Activated CD4-positive, alpha-beta T cell treated with anti-CD3 and anti-CD28 coated beads, Interleukin-2, amount 10 ng/mL, durations not matched to agents 7 days and 5 days (primary cell): ENCODE results near the gene PHKG2. TPM values are rescaled to one million over a fixed set of nuclear protein-coding genes. Genes with fewer than 3 reads are reported as not detected.

ENCODE experiments used
- CTCF ChIA-PET: fragments of 350-600 bp; sonication (Branson Sonifier 250); formaldehyde crosslinking; loops from one replicate; lab custom pipeline; 2021; ENCODE audit warnings: antibody characterized with exemption; lab: Charles Lee
- POLR2A ChIA-PET: fragments of 350-600 bp; sonication (Branson Sonifier 250); formaldehyde crosslinking; loops from one replicate; lab custom pipeline; 2021; ENCODE audit warnings: antibody characterized with exemption; lab: Charles Lee
- DNase-seq: peaks from one replicate; pipeline ENCODE4 v3.0.0-alpha.2; 2020
- H3K27ac Mint-ChIP-seq: one replicate; pipeline ENCODE4 v1.8.0; 2021; ENCODE audit warnings: mild to moderate bottlenecking, moderate library complexity, mixed read lengths
- H3K27me3 Mint-ChIP-seq: one replicate; pipeline ENCODE4 v1.8.0; 2021; ENCODE audit warnings: mixed read lengths
- H3K36me3 Mint-ChIP-seq: one replicate; pipeline ENCODE4 v1.8.0; 2021; ENCODE audit warnings: low read depth, mixed read lengths
- H3K4me1 Mint-ChIP-seq: one replicate; pipeline ENCODE4 v1.8.0; 2021; ENCODE audit warnings: mixed read lengths
- H3K4me3 Mint-ChIP-seq: one replicate; pipeline ENCODE4 v1.8.0; 2021; ENCODE audit warnings: mild to moderate bottlenecking, moderate library complexity, mixed read lengths
- H3K9me3 Mint-ChIP-seq: one replicate; pipeline ENCODE4 v1.8.0; 2021; ENCODE audit warnings: mixed read lengths
- total RNA-seq, 2 experiments: library from RNA; stranded (reverse); gene quantifications; one replicate each; pipeline ENCODE4 v1.2.3, GENCODE V29; 2021

The PHKG2 gene
- total RNA-seq, 2 experiments from 2014 or later = 41.1 to 43.4 TPM

DNA sequence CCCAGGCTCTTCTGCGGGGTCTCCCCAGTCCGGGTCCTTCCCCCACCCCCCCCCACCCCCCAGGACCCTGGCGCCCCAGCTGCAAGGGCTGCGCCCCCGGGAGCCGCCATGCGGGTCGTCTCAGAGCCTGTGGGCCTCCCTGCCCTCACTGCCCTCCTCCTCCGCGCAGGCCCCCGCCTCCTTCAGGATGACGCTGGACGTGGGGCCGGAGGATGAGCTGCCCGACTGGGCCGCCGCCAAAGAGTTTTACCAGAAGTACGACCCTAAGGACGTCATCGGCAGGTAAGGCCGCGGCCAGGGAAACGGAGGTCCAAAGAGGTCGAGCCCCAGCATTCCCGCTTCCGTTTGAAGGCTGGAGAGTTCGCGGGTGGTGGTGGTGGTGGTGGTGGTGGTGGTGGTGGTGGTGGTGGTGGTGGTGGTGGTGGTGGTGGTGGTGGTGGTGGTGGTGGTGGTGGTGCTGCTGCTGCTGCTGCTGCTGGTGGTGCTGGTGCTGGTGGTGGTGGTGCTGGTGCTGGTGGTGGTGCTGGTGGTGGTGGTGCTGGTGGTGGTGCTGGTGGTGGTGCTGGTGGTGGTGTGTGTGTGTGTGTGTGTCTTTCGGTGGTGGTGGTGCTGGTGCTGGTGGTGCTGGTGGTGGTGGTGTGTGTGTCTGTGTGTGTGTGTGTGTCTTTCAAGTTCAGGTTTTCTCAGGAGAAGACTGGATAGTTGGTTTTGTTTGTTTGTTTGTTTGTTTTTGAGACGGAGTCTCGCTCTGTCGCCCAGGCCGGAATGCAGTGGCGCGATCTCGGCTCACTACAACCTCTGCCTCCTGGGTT is 615 bp downstream of the PHKG2 start:
- peak overlapping the region; percentile 86 for H3K27ac Mint-ChIP-seq
- no peaks in the 10 kb centered on the region for H3K27me3 Mint-ChIP-seq
- peak overlapping the region; percentile 90 for H3K4me3 Mint-ChIP-seq
- ChIA-PET POLR2A (interaction anchor here (0.6 to 1.2 kb wide), 3 partner anchors 21 to 57 kb away, joined by 3 to 6 read pairs (median 3); no protein-coding TSS in a partner anchor), CTCF (interaction anchor here (0.9 to 1.6 kb wide), 11 partner anchors 11 to 66 kb away, joined by 3 to 11 read pairs (median 4); no protein-coding TSS in a partner anchor)
- H3K36me3 Mint-ChIP-seq = peaks cover 17% of the 10 kb centered on the region
- H3K9me3 Mint-ChIP-seq = no peaks in the 10 kb centered on the region
- peak; percentile 29 for DNase-seq
- H3K4me1 Mint-ChIP-seq = peaks cover 31% of the 10 kb centered on the region

GRCh38 chr16:30750201-30750600 is 2.0 kb downstream of the PHKG2 start:
- H3K27ac Mint-ChIP-seq = no peak overlapping the region
- CTCF ChIA-PET = interaction anchor here (1.1 kb wide), 1 partner anchor 15 kb away, joined by 5 read pairs; no protein-coding TSS in a partner anchor
- no peaks in the 10 kb centered on the region for H3K9me3 Mint-ChIP-seq
- POLR2A ChIA-PET = no interaction called here
- H3K4me1 Mint-ChIP-seq = peaks cover 31% of the 10 kb centered on the region
- DNase-seq = no peak
- H3K4me3 Mint-ChIP-seq = peak overlapping the region; percentile 11
- peaks cover 17% of the 10 kb centered on the region for H3K36me3 Mint-ChIP-seq
- no peaks in the 10 kb centered on the region for H3K27me3 Mint-ChIP-seq

DNA sequence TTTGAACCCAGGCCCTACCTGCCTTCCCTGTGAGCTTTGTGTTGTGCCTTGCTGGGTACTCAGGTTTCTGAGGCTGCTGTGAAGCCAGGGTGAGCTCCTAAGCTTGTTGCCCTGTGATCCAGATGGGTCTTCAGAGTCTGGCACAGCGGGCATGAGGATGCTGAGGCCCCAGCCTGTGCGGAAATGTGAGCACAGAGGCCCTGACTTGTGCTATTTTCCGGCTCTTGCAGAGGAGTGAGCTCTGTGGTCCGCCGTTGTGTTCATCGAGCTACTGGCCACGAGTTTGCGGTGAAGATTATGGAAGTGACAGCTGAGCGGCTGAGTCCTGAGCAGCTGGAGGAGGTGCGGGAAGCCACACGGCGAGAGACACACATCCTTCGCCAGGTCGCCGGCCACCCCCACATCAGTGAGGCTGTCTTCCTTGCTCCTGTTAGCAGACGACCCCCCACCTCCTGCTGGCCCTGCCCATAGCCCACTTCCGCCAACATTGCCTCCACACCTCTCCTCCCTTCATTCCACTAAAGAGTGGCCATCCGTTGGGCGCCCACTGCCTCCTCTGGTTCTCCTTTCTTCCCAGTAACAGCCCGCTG is 2.7 kb downstream of the PHKG2 start:
- ChIA-PET POLR2A (no interaction called here), CTCF (interaction anchor here (0.8 to 1.4 kb wide), 2 partner anchors 9 to 13 kb away, joined by 3 read pairs; no protein-coding TSS in a partner anchor)
- H3K4me1 Mint-ChIP-seq = peaks cover 31% of the 10 kb centered on the region
- no peaks in the 10 kb centered on the region for H3K9me3 Mint-ChIP-seq
- no peak overlapping the region for H3K27ac Mint-ChIP-seq
- peaks cover 17% of the 10 kb centered on the region for H3K36me3 Mint-ChIP-seq
- no peak for DNase-seq
- no peaks in the 10 kb centered on the region for H3K27me3 Mint-ChIP-seq
- peak overlapping the region; percentile 11 for H3K4me3 Mint-ChIP-seq

DNA sequence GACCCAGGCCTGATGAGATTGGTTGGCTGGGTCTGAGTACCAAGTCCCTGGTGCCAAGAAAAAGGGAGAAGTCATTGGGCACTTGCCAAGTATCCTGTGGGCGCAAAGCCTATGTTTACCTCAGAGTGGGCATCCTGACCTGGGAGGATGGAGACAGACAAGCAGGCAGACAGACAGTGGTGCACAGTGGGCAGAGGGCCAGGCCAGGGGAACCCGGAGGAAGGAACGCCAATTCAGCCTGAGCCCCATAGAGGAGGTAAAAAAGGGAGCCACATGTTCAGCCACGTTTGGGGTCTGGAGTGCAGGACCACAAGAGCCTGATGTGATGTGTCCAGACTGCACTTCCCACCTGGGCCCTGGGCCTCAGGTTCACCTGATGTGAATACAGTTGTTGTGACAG is 5.4 kb downstream of the PHKG2 start:
- ChIA-PET POLR2A (no interaction called here), CTCF (interaction anchor here (0.6 to 1.4 kb wide), 3 partner anchors 16 to 253 kb away, joined by 3 read pairs; no protein-coding TSS in a partner anchor)
- Mint-ChIP-seq H3K36me3 (peaks cover 14% of the 10 kb centered on the region), H3K27ac (no peak overlapping the region), H3K9me3 (no peaks in the 10 kb centered on the region), H3K4me3 (no peak overlapping the region), H3K4me1 (peaks cover 16% of the 10 kb centered on the region), H3K27me3 (no peaks in the 10 kb centered on the region)
- DNase-seq = no peak

DNA sequence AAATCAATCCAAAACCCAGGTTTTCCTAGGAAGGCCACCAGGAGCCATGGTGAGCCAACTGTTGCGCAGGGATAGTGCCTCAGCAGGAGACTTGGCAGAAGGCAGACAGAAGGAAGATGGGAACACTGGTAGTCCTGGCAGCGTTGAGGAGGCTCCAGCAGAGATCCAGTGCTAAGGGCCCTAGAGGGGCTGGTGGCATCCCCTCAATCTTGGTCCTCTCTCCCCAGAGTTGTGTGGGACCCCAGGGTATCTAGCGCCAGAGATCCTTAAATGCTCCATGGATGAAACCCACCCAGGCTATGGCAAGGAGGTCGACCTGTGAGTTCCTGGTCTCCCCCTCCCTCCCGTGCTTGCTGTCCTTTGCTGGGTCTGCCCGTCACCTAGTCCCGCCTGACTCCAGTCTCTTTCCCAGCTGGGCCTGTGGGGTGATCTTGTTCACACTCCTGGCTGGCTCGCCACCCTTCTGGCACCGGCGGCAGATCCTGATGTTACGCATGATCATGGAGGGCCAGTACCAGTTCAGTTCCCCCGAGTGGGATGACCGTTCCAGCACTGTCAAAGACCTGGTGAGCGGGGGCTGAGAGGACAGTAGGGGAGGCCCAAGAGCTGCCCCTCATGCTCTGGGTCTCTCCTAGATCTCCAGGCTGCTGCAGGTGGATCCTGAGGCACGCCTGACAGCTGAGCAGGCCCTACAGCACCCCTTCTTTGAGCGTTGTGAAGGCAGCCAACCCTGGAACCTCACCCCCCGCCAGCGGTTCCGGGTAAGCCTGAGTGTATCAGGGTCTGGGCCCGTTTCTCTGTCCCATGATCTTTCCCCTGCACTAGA is 7.9 kb downstream of the PHKG2 start:
- POLR2A ChIA-PET = no interaction called here
- Mint-ChIP-seq H3K4me1 (peaks cover 11% of the 10 kb centered on the region), H3K9me3 (no peaks in the 10 kb centered on the region), H3K36me3 (peaks cover 10% of the 10 kb centered on the region), H3K27me3 (no peaks in the 10 kb centered on the region), H3K27ac (no peak overlapping the region), H3K4me3 (no peak overlapping the region)
- DNase-seq = no peak
- CTCF ChIA-PET = interaction anchor here (0.5 kb wide), 1 partner anchor 39 kb away, joined by 3 read pairs; no protein-coding TSS in a partner anchor

- H3K4me3 Mint-ChIP-seq = no peak overlapping the region
- H3K27ac Mint-ChIP-seq = no peak overlapping the region
- DNase-seq = no peak
- ChIA-PET POLR2A (no interaction called here), CTCF (no interaction called here)
- peaks cover 4% of the 10 kb centered on the region for H3K36me3 Mint-ChIP-seq
- no peaks in the 10 kb centered on the region for H3K27me3 Mint-ChIP-seq
- no peaks in the 10 kb centered on the region for H3K9me3 Mint-ChIP-seq
- H3K4me1 Mint-ChIP-seq = peaks cover 13% of the 10 kb centered on the region
Measured at GRCh38 chr16:30756781-30757100, 8.5 kb downstream of the PHKG2 start.

GRCh38 chr16:30757316-30757715 is 9.1 kb downstream of the PHKG2 start:
- Mint-ChIP-seq H3K36me3 (peaks cover 4% of the 10 kb centered on the region), H3K27ac (no peak overlapping the region), H3K27me3 (no peaks in the 10 kb centered on the region), H3K4me1 (peaks cover 17% of the 10 kb centered on the region), H3K4me3 (no peak overlapping the region), H3K9me3 (no peaks in the 10 kb centered on the region)
- ChIA-PET POLR2A (no interaction called here), CTCF (no interaction called here)
- DNase-seq = no peak

GRCh38 chr16:30758988-30759491 is 10.8 kb downstream of the PHKG2 start:
- Mint-ChIP-seq H3K27me3 (no peaks in the 10 kb centered on the region), H3K36me3 (peaks cover 13% of the 10 kb centered on the region), H3K27ac (no peak overlapping the region), H3K4me1 (peaks cover 32% of the 10 kb centered on the region), H3K4me3 (no peak overlapping the region), H3K9me3 (no peaks in the 10 kb centered on the region)
- CTCF ChIA-PET = interaction anchor here (0.8 to 2.9 kb wide), 3 partner anchors 11 to 65 kb away, joined by 3 to 11 read pairs (median 5); partner anchors contain the start of gene PHKG2
- POLR2A ChIA-PET = no interaction called here
- DNase-seq = no peak

- Mint-ChIP-seq H3K27me3 (no peaks in the 10 kb centered on the region), H3K9me3 (no peaks in the 10 kb centered on the region), H3K4me1 (peaks cover 32% of the 10 kb centered on the region), H3K4me3 (peak overlapping the region; percentile 98), H3K36me3 (peaks cover 14% of the 10 kb centered on the region), H3K27ac (no peak overlapping the region)
- POLR2A ChIA-PET = interaction anchor here (0.5 kb wide), 1 partner anchor 245 kb away, joined by 3 read pairs; no protein-coding TSS in a partner anchor
- CTCF ChIA-PET = interaction anchor here (0.6 to 2.9 kb wide), 10 partner anchors 9 to 382 kb away, joined by 3 to 11 read pairs (median 4); partner anchors contain the start of gene PHKG2
- no peak for DNase-seq
Measured at GRCh38 chr16:30760001-30760559, 11.9 kb downstream of the PHKG2 start.

DNA sequence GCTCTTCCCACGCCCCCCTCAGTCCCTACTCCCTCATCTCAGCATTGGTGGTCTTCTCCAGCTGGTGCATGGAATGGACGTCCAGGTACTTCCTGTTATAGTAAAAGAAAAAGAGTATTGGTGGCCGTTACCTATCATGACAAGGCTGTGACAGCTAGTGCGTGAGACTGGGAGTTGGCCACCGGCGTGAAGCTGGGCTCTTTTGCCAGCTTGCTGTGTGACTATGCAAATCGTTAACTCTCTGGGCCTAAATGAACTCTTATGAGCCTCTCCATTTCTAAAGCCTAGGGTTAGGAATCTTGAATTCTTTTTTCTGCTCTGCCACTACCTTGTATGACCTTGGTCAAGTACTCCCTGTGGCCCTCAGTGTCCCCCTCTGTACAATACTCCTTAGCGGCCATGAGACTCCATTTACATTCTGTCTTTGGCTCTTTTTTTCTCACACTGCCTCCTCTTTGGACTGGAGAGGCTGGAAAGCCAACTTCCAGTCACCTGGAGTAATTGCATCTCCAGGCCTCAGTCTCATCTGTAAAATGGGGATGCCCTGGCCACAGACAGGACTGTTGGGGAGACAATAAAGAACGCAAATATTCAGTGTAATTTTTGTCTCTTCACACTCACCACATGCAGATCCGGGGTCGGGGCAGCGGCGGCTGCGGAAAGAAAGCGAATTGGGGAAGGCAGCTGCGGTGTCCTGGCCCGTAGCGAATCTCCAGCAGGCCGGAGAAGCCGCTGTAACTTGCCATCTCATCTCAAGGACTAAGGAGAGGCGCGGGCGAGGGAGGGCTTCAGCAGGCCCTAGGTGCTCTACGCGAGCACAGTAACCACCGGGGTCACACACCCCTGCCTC is 12.6 kb downstream of the PHKG2 start:
- Mint-ChIP-seq H3K27me3 (no peaks in the 10 kb centered on the region), H3K4me1 (peaks cover 32% of the 10 kb centered on the region), H3K27ac (peak overlapping the region; percentile 20), H3K4me3 (peak overlapping the region; percentile 98), H3K36me3 (peaks cover 18% of the 10 kb centered on the region), H3K9me3 (no peaks in the 10 kb centered on the region)
- DNase-seq = no peak
- POLR2A ChIA-PET = interaction anchor here (0.5 kb wide), 1 partner anchor 245 kb away, joined by 3 read pairs; no protein-coding TSS in a partner anchor
- CTCF ChIA-PET = interaction anchor here (0.6 to 2.9 kb wide), 8 partner anchors 9 to 381 kb away, joined by 3 to 11 read pairs (median 5); partner anchors contain the start of gene PHKG2

DNA sequence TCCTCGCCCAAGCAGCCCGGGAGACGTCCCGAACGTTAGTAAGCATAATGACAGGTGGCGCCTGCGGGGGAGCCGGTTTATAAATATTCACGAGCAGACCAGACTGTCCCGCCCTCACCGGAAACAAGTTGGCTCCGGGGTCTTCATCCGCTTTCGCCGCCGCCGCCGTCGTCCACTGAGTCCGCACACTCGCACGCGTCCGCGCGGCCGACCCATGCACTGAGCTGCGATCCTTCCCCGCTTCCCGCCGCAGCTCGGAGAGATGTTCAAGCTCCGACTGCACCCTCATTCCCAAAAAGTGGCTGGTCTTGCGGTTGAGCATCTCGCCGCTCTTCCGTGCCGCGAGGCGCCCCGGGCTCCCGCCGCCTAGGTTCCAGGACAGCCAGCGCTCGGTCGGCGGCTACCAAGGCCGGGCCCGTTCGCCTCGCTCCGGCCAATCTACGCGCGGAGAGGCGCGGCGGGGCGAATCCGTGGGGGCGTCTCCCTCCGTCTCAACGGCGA is 13.3 kb downstream of the PHKG2 start:
- H3K4me1 Mint-ChIP-seq = peaks cover 32% of the 10 kb centered on the region
- POLR2A ChIA-PET = no interaction called here
- peak overlapping the region; percentile 93 for H3K27ac Mint-ChIP-seq
- H3K27me3 Mint-ChIP-seq = no peaks in the 10 kb centered on the region
- peaks cover 23% of the 10 kb centered on the region for H3K36me3 Mint-ChIP-seq
- DNase-seq = peak; percentile 39
- CTCF ChIA-PET = no interaction called here
- peak overlapping the region; percentile 98 for H3K4me3 Mint-ChIP-seq
- H3K9me3 Mint-ChIP-seq = no peaks in the 10 kb centered on the region
